A549 (cell line): Measurements from ENCODE around the gene RPS17.

Experiments used
- CTCF ChIP-seq: fragments of >200 bp; sonication (Bioruptor Twin); formaldehyde crosslinking; IDR thresholded peaks from 3 replicates; pipeline ENCODE4 v1.5.1; 2016
- PHF8 ChIP-seq: fragments of 200-600 bp; sonication (generic); IDR thresholded peaks from 2 replicates; pipeline ENCODE4 v1.6.1; 2016; ENCODE audit warnings: low read depth, mild to moderate bottlenecking, antibody characterized with exemption, moderate library complexity, borderline replicate concordance
- POLR2A ChIP-seq: IDR thresholded peaks from 2 replicates; pipeline ENCODE4 v1.6.1; 2012; ENCODE audit warnings: mild to moderate bottlenecking, low read length
- REST ChIP-seq: fragments of 200-600 bp; sonication (generic); IDR thresholded peaks from 2 replicates; pipeline ENCODE4 v1.6.1; 2016; ENCODE audit warnings: antibody characterized with exemption, mild to moderate bottlenecking, moderate library complexity

- TF ChIP-seq REST (no peak), POLR2A (no peak), CTCF (no peak), PHF8 (no peak)
Observed at GRCh38 chr15:82554849-82555248, 14.6 kb upstream of the RPS17 start.
